HepG2 (cell line): Measurements from ENCODE around the gene NCKAP1. TPM values are rescaled to one million over a fixed set of nuclear protein-coding genes. Genes with fewer than 3 reads are reported as not detected.
"Not testable (repeated sequence)": the region's sequence is repeated elsewhere in the genome, so short reads cannot be mapped to it uniquely, and the experiment has no call there.

Experiments
- ATAC-seq: fragments of 200-7000 bp; cut with Tn5 transposase; 3 replicates; pipeline ENCODE4 v1.9.1; 2020; ENCODE audit warnings: mild to moderate bottlenecking, moderate library complexity
- BruUV-seq: library from RNA; stranded (reverse); fragments of 400-500 nt; replicated peaks from 2 replicates; lab custom pipeline; 2021; lab: Mats Ljungman, UMichigan
- CTCF ChIA-PET: fragments of 300-600 bp; formaldehyde crosslinking; extraction: SDS; loops from one replicate; lab custom pipeline; 2021; ENCODE audit warnings: low total read pairs, inconsistent platforms, low intra/inter-chr PET ratio; lab: Yijun Ruan, JAX
- POLR2A ChIA-PET: fragments of 350-600 bp; sonication (Branson Sonifier 250); formaldehyde crosslinking; loops from one replicate; lab custom pipeline; 2020; ENCODE audit warnings: antibody characterized with exemption, inconsistent platforms; lab: Yijun Ruan, JAX
- DNase-seq: peaks from one replicate; pipeline ENCODE4 v3.0.0-alpha.2; 2015; ENCODE audit warnings: low spot score
- FAIRE-seq: peaks from 3 replicates; lab custom pipeline; 2011; peaks lifted over from hg19 to GRCh38; lab: Jason Lieb, UNC
- H2AFZ ChIP-seq: one replicate; pipeline ENCODE4 v1.6.1; 2011; ENCODE audit warnings: low read length, inconsistent platforms
- H3K27ac ChIP-seq: fragments of 300-600 bp; 3 replicates; pipeline ENCODE4 v1.8.0; 2011; ENCODE audit warnings: mixed run types, mild to moderate bottlenecking, mixed read lengths, low read length, inconsistent platforms; ENCODE audit not compliant: insufficient read depth; ENCODE audit errors: extremely low read length
- H3K27me3 ChIP-seq, 2 experiments: fragments of 200-600 bp in 1 of 2; 2 replicates in 1 of 2; 3 replicates in 1 of 2; pipeline versions ENCODE4 v1.6.0 to v1.8.0; 2011; ENCODE audit warnings: low read length in 2 of 2, mild to moderate bottlenecking in 2 of 2, moderate library complexity in 2 of 2, inconsistent platforms in 1 of 2; ENCODE audit not compliant: insufficient read depth in 2 of 2, control insufficient read depth in 1 of 2
- H3K36me3 ChIP-seq, 2 experiments: fragments of 200-600 bp in 1 of 2; replicated peaks in 1 of 2; 2 replicates in 1 of 2; 3 replicates in 1 of 2; pipeline versions ENCODE4 v1.5.1 to v1.8.0; 2011; ENCODE audit warnings: low read length in 2 of 2, inconsistent platforms in 1 of 2; ENCODE audit not compliant: insufficient read depth in 2 of 2, control insufficient read depth in 1 of 2
- H3K4me1 ChIP-seq: 2 replicates; pipeline ENCODE4 v1.5.1; 2012; ENCODE audit warnings: low read length, inconsistent platforms; ENCODE audit not compliant: insufficient read depth
- H3K4me2 ChIP-seq: 2 replicates; pipeline ENCODE4 v1.6.0; 2011; ENCODE audit warnings: low read depth, low read length, inconsistent platforms
- H3K4me3 ChIP-seq, 3 experiments: fragments of 200-600 bp in 1 of 3; sonication (generic), shearing (Covaris generic) in 1 of 3; replicated peaks in 1 of 3; 2 replicates each; pipeline ENCODE4 v1.5.1; 2011 to 2016; ENCODE audit warnings: low read length in 3 of 3, inconsistent platforms in 2 of 3, low read depth in 2 of 3, mild to moderate bottlenecking in 2 of 3, control low read depth in 1 of 3, mixed read lengths in 1 of 3; ENCODE audit not compliant: insufficient read depth in 1 of 3
- H3K79me2 ChIP-seq: one replicate; pipeline ENCODE4 v1.6.1; 2011; ENCODE audit warnings: low read length, inconsistent platforms; ENCODE audit not compliant: insufficient read depth
- H3K9ac ChIP-seq: 2 replicates; pipeline ENCODE4 v1.6.0; 2011; ENCODE audit warnings: mild to moderate bottlenecking, low read depth, low read length, inconsistent platforms; ENCODE audit not compliant: insufficient read depth
- H3K9me3 ChIP-seq: 2 replicates; pipeline ENCODE4 v1.5.1; 2012; ENCODE audit warnings: mild to moderate bottlenecking, low read length
- H4K20me1 ChIP-seq: 2 replicates; pipeline ENCODE4 v1.6.0; 2011; ENCODE audit warnings: inconsistent platforms, mild to moderate bottlenecking, low read length, moderate library complexity; ENCODE audit not compliant: insufficient read depth
- MAFF ChIP-seq: IDR thresholded peaks from 2 replicates; pipeline ENCODE4 v1.6.1; 2011; ENCODE audit warnings: low read depth, low read length, improper control_type of control experiment
- MAFK ChIP-seq, 2 experiments: IDR thresholded peaks in 1 of 2; conservative IDR thresholded peaks in 1 of 2; 2 replicates each; pipeline ENCODE4 v1.6.1; 2011; ENCODE audit warnings: improper control_type of control experiment in 2 of 2, low read length in 2 of 2
- ZNF607 ChIP-seq: sonication (generic); formaldehyde crosslinking; IDR thresholded peaks from 2 replicates; pipeline ENCODE4 v1.5.1; 2020; ENCODE audit warnings: missing genetic modification reagents, mild to moderate bottlenecking, borderline replicate concordance
- ZNF772 ChIP-seq: sonication (generic); formaldehyde crosslinking; IDR thresholded peaks from 2 replicates; pipeline ENCODE4 v1.5.0; 2020; ENCODE audit warnings: mild to moderate bottlenecking, missing genetic modification reagents
- WGBS: methylation state at CpG from one replicate; pipeline ENCODE4 v1.1.6; 2017; ENCODE audit warnings: low lambda C conversion rate; 5-methylcytosine and 5-hydroxymethylcytosine counted together
- in situ Hi-C: cut with HindIII; loops from 2 replicates; pipeline ENCODE4 v1.10.0; 2017; ENCODE audit warnings: low pct_unique_long_range_greater_than_20kb; ENCODE audit not compliant: extremely low pct_ligation_motif_present
- intact Hi-C: fragments of 100-400 bp; cut with micrococcal nuclease; formaldehyde crosslinking; loops from one replicate; pipeline ENCODE4 v1.10.0; 2022; ENCODE audit not compliant: unreplicated experiment
- polyA plus RNA-seq, 8 experiments: library from polyadenylated mRNA; depleted of rRNA in 3 of 8; stranded (reverse) in 7 of 8; unstranded in 1 of 8; fragments of >200 nt; fragmentation: Illumina TruSeq in 4 of 8; extraction: Trizol in 4 of 8; gene quantifications; 2 replicates each; pipeline versions ENCODE4 v1.2.1 to v1.2.3, GENCODE V29; 2011 to 2016; ENCODE audit warnings: low read depth in 4 of 8, missing spikeins in 1 of 8, mixed read lengths in 1 of 8; ENCODE audit not compliant: insufficient read depth in 1 of 8
- total RNA-seq, 5 experiments: library from RNA; depleted of rRNA; stranded (reverse); fragments of >200 nt; fragmentation: Illumina TruSeq; extraction: Trizol; gene quantifications; 2 replicates each; pipeline ENCODE4 v1.2.3, GENCODE V29; 2016; ENCODE audit warnings: low read depth in 1 of 5

The NCKAP1 gene
- total and polyA plus RNA-seq, 2 of the 13 experiments (the other 11 are each of a cell fraction or from before 2014, with no cell fraction given) = 72.1 to 96.3 TPM

- DNase-seq (no peak), ATAC-seq (no peak), FAIRE-seq (no peak)
- peaks cover 6 to 54% of the 10 kb centered on the region in 2 experiments; a peak in 4 of 5 replicates for H3K36me3 ChIP-seq
- intact Hi-C loops (no loop called here), in situ Hi-C loops (no loop called here)
- H3K79me2 ChIP-seq = no peaks in the 10 kb centered on the region
- H2AFZ ChIP-seq = no peak overlapping the region
- H3K4me3 ChIP-seq = no peak overlapping the region
- CTCF ChIA-PET = no interaction called here
- H3K27me3 ChIP-seq = no peaks in the 10 kb centered on the region
- H4K20me1 ChIP-seq = no peaks in the 10 kb centered on the region
- POLR2A ChIA-PET = no interaction called here
- no peaks in the 10 kb centered on the region for H3K9me3 ChIP-seq
- no TSS peak for BruUV-seq
- TF ChIP-seq ZNF607 (CRISPR knock-in tag) = no peak
- TF ChIP-seq MAFK (conservative IDR thresholded peaks at IDR 0.05 in 1 of 2, IDR thresholded peaks at IDR 0.05 in 1 of 2; ENCODE audit: low read length in 2 of 2) = peak; percentile 95 to 98
- peak; percentile 97 for TF ChIP-seq MAFF
- TF ChIP-seq ZNF772 (CRISPR knock-in tag) = no peak
- H3K4me2 ChIP-seq = no peak overlapping the region
- WGBS = 55% methylated on average over 2 of the region's 2 CpGs
- H3K27ac ChIP-seq = no peak overlapping the region
- H3K9ac ChIP-seq = no peak overlapping the region
- no peaks in the 10 kb centered on the region for H3K4me1 ChIP-seq
These were observed 55.3 kb downstream of the NCKAP1 start for GRCh38 chr2:182982941-182983340.

GRCh38 chr2:182981475-182981874 lies 56.8 kb downstream of the NCKAP1 start:
- H3K27me3 ChIP-seq, H3K27ac ChIP-seq, POLR2A ChIA-PET, DNase-seq, H3K4me2 ChIP-seq, H3K9ac ChIP-seq, in situ Hi-C loops, ATAC-seq, H2AFZ ChIP-seq, H3K4me3 ChIP-seq, H3K4me1 ChIP-seq, H4K20me1 ChIP-seq, H3K9me3 ChIP-seq, H3K79me2 ChIP-seq, FAIRE-seq, BruUV-seq: not testable (repeated sequence)
- intact Hi-C loops = loop anchor here (2.0 kb wide), 1 partner anchor 315 kb away; no protein-coding TSS in a partner anchor
- CTCF ChIA-PET = interaction anchor here (2.9 kb wide), 1 partner anchor 214 kb away, joined by 19 read pairs; no protein-coding TSS in a partner anchor
- WGBS = 92% methylated on average over 4 of the region's 4 CpGs
- H3K36me3 ChIP-seq = peaks cover 11 to 56% of the 10 kb centered on the region in 2 experiments; a peak in 4 of 5 replicates
